HepG2 (cell line): ENCODE measurements around the gene SEPTIN3. TPM values are rescaled to one million over a fixed set of nuclear protein-coding genes. Genes with fewer than 3 reads are reported as not detected.

Experiments used
- ATAC-seq: fragments of 200-7000 bp; cut with Tn5 transposase; 3 replicates; pipeline ENCODE4 v1.9.1; 2020; ENCODE audit warnings: mild to moderate bottlenecking, moderate library complexity
- BruUV-seq: library from RNA; stranded (reverse); fragments of 400-500 nt; replicated peaks from 2 replicates; lab custom pipeline; 2021; lab: Mats Ljungman, UMichigan
- CTCF ChIA-PET: fragments of 300-600 bp; formaldehyde crosslinking; extraction: SDS; loops from one replicate; lab custom pipeline; 2021; ENCODE audit warnings: low total read pairs, inconsistent platforms, low intra/inter-chr PET ratio; lab: Yijun Ruan, JAX
- POLR2A ChIA-PET: fragments of 350-600 bp; sonication (Branson Sonifier 250); formaldehyde crosslinking; loops from one replicate; lab custom pipeline; 2020; ENCODE audit warnings: antibody characterized with exemption, inconsistent platforms; lab: Yijun Ruan, JAX
- DNase-seq: peaks from one replicate; pipeline ENCODE4 v3.0.0-alpha.2; 2015; ENCODE audit warnings: low spot score
- FAIRE-seq: peaks from 3 replicates; lab custom pipeline; 2011; peaks lifted over from hg19 to GRCh38; lab: Jason Lieb, UNC
- H2AFZ ChIP-seq: one replicate; pipeline ENCODE4 v1.6.1; 2011; ENCODE audit warnings: low read length, inconsistent platforms
- H3K27ac ChIP-seq: fragments of 300-600 bp; 3 replicates; pipeline ENCODE4 v1.8.0; 2011; ENCODE audit warnings: mixed run types, mild to moderate bottlenecking, mixed read lengths, low read length, inconsistent platforms; ENCODE audit not compliant: insufficient read depth; ENCODE audit errors: extremely low read length
- H3K27me3 ChIP-seq, 2 experiments: fragments of 200-600 bp in 1 of 2; 2 replicates in 1 of 2; 3 replicates in 1 of 2; pipeline versions ENCODE4 v1.6.0 to v1.8.0; 2011; ENCODE audit warnings: low read length in 2 of 2, mild to moderate bottlenecking in 2 of 2, moderate library complexity in 2 of 2, inconsistent platforms in 1 of 2; ENCODE audit not compliant: insufficient read depth in 2 of 2, control insufficient read depth in 1 of 2
- H3K36me3 ChIP-seq, 2 experiments: fragments of 200-600 bp in 1 of 2; replicated peaks in 1 of 2; 2 replicates in 1 of 2; 3 replicates in 1 of 2; pipeline versions ENCODE4 v1.5.1 to v1.8.0; 2011; ENCODE audit warnings: low read length in 2 of 2, inconsistent platforms in 1 of 2; ENCODE audit not compliant: insufficient read depth in 2 of 2, control insufficient read depth in 1 of 2
- H3K4me1 ChIP-seq: 2 replicates; pipeline ENCODE4 v1.5.1; 2012; ENCODE audit warnings: low read length, inconsistent platforms; ENCODE audit not compliant: insufficient read depth
- H3K4me2 ChIP-seq: 2 replicates; pipeline ENCODE4 v1.6.0; 2011; ENCODE audit warnings: low read depth, low read length, inconsistent platforms
- H3K4me3 ChIP-seq, 3 experiments: fragments of 200-600 bp in 1 of 3; sonication (generic), shearing (Covaris generic) in 1 of 3; replicated peaks in 1 of 3; 2 replicates each; pipeline ENCODE4 v1.5.1; 2011 to 2016; ENCODE audit warnings: low read length in 3 of 3, inconsistent platforms in 2 of 3, low read depth in 2 of 3, mild to moderate bottlenecking in 2 of 3, control low read depth in 1 of 3, mixed read lengths in 1 of 3; ENCODE audit not compliant: insufficient read depth in 1 of 3
- H3K79me2 ChIP-seq: one replicate; pipeline ENCODE4 v1.6.1; 2011; ENCODE audit warnings: low read length, inconsistent platforms; ENCODE audit not compliant: insufficient read depth
- H3K9ac ChIP-seq: 2 replicates; pipeline ENCODE4 v1.6.0; 2011; ENCODE audit warnings: mild to moderate bottlenecking, low read depth, low read length, inconsistent platforms; ENCODE audit not compliant: insufficient read depth
- H3K9me3 ChIP-seq: 2 replicates; pipeline ENCODE4 v1.5.1; 2012; ENCODE audit warnings: mild to moderate bottlenecking, low read length
- H4K20me1 ChIP-seq: 2 replicates; pipeline ENCODE4 v1.6.0; 2011; ENCODE audit warnings: inconsistent platforms, mild to moderate bottlenecking, low read length, moderate library complexity; ENCODE audit not compliant: insufficient read depth
- CEBPB ChIP-seq: IDR thresholded peaks from 2 replicates; pipeline ENCODE4 v1.6.1; 2011; ENCODE audit warnings: low read depth, low read length, improper control_type of control experiment, borderline replicate concordance
- FOXK2 ChIP-seq: fragments of 450-650 bp; IDR thresholded peaks from 2 replicates; pipeline ENCODE4 v1.6.1; 2016
- GABPA ChIP-seq, 2 experiments: IDR thresholded peaks; 2 replicates each; pipeline ENCODE4 v1.6.1; 2011 to 2016; ENCODE audit warnings: low read depth in 2 of 2, low read length in 1 of 2, missing biosample characterization in 1 of 2, missing genetic modification characterization in 1 of 2
- HNRNPL ChIP-seq: fragments of 200-400 bp; formaldehyde crosslinking; IDR thresholded peaks from 2 replicates; pipeline ENCODE4 v1.6.1; 2017; ENCODE audit warnings: mild to moderate bottlenecking, low read depth, low read length
- NFYC ChIP-seq: IDR thresholded peaks from 2 replicates; pipeline ENCODE4 v1.6.1; 2016; ENCODE audit warnings: missing genetic modification reagents, missing compliant biosample characterization
- PRDM15 ChIP-seq: sonication (generic); formaldehyde crosslinking; IDR thresholded peaks from 2 replicates; pipeline ENCODE4 v1.4.0; 2020; ENCODE audit warnings: missing genetic modification reagents
- RFX1 ChIP-seq: fragments of 450-650 bp; IDR thresholded peaks from 2 replicates; pipeline ENCODE4 v1.6.1; 2017
- RFX3 ChIP-seq: IDR thresholded peaks from 2 replicates; pipeline ENCODE4 v1.6.1; 2016; ENCODE audit warnings: missing biosample characterization, missing genetic modification reagents
- RFX5 ChIP-seq: IDR thresholded peaks from 2 replicates; pipeline ENCODE4 v1.6.1; 2011; ENCODE audit warnings: low read depth, low read length, improper control_type of control experiment
- SALL2 ChIP-seq: sonication (generic); formaldehyde crosslinking; IDR thresholded peaks from 2 replicates; pipeline ENCODE4 v1.8.1; 2023; ENCODE audit warnings: mild to moderate bottlenecking, missing genetic modification reagents, inconsistent platforms
- SMARCC2 ChIP-seq: fragments of 450-650 bp; IDR thresholded peaks from 2 replicates; pipeline ENCODE4 v1.6.1; 2017; ENCODE audit warnings: antibody characterized with exemption, mild to moderate bottlenecking
- TOPORS ChIP-seq: sonication (generic); formaldehyde crosslinking; IDR thresholded peaks from 2 replicates; pipeline ENCODE4 v1.8.0; 2023; ENCODE audit warnings: mild to moderate bottlenecking, missing genetic modification reagents
- ZNF558 ChIP-seq: sonication (generic); formaldehyde crosslinking; IDR thresholded peaks from 2 replicates; pipeline ENCODE4 v1.9.0; 2022; ENCODE audit warnings: mild to moderate bottlenecking, missing genetic modification reagents, borderline replicate concordance
- WGBS: methylation state at CpG from one replicate; pipeline ENCODE4 v1.1.6; 2017; ENCODE audit warnings: low lambda C conversion rate; 5-methylcytosine and 5-hydroxymethylcytosine counted together
- in situ Hi-C: cut with HindIII; loops from 2 replicates; pipeline ENCODE4 v1.10.0; 2017; ENCODE audit warnings: low pct_unique_long_range_greater_than_20kb; ENCODE audit not compliant: extremely low pct_ligation_motif_present
- intact Hi-C: fragments of 100-400 bp; cut with micrococcal nuclease; formaldehyde crosslinking; loops from one replicate; pipeline ENCODE4 v1.10.0; 2022; ENCODE audit not compliant: unreplicated experiment
- polyA plus RNA-seq, 8 experiments: library from polyadenylated mRNA; depleted of rRNA in 3 of 8; stranded (reverse) in 7 of 8; unstranded in 1 of 8; fragments of >200 nt; fragmentation: Illumina TruSeq in 4 of 8; extraction: Trizol in 4 of 8; gene quantifications; 2 replicates each; pipeline versions ENCODE4 v1.2.1 to v1.2.3, GENCODE V29; 2011 to 2016; ENCODE audit warnings: low read depth in 4 of 8, missing spikeins in 1 of 8, mixed read lengths in 1 of 8; ENCODE audit not compliant: insufficient read depth in 1 of 8
- total RNA-seq, 5 experiments: library from RNA; depleted of rRNA; stranded (reverse); fragments of >200 nt; fragmentation: Illumina TruSeq; extraction: Trizol; gene quantifications; 2 replicates each; pipeline ENCODE4 v1.2.3, GENCODE V29; 2016; ENCODE audit warnings: low read depth in 1 of 5
- TF ChIP-seq, protein P1 (sequence below): sonication (generic); formaldehyde crosslinking; IDR thresholded peaks from 2 replicates; pipeline ENCODE4 v1.8.1; 2023; ENCODE audit warnings: mild to moderate bottlenecking, missing genetic modification reagents
- TF ChIP-seq, protein P2 (sequence below): sonication (generic); formaldehyde crosslinking; IDR thresholded peaks from 2 replicates; pipeline ENCODE4; 2020; ENCODE audit warnings: missing genetic modification reagents, mild to moderate bottlenecking, borderline replicate concordance

Gene SEPTIN3
- total and polyA plus RNA-seq, 2 of the 13 experiments (the other 11 are each of a cell fraction or from before 2014, with no cell fraction given): 0.04 TPM; not detected in 1

- in situ Hi-C loops: loop anchor here (25.0 kb wide), 1 partner anchor 485 kb away; the partner anchor contains the start of gene NFAM1
- Histone ChIP-seq H3K79me2 (no peaks in the 10 kb centered on the region), H3K9ac (no peak within 1 kb of the TSS), H3K27me3 (no peaks in the 10 kb centered on the region), H3K4me2 (peak within 1 kb of the TSS; percentile 45), H3K9me3 (no peaks in the 10 kb centered on the region), H2AFZ (no peak within 1 kb of the TSS), H3K4me3 (no peak within 1 kb of the TSS), H4K20me1 (no peaks in the 10 kb centered on the region), H3K27ac (no peak within 1 kb of the TSS), H3K4me1 (peaks cover 43% of the 10 kb centered on the region), H3K36me3 (no peaks in the 10 kb centered on the region)
- BruUV-seq: no TSS peak
- FAIRE-seq: no peak
- no peak for DNase-seq
- intact Hi-C loops: loop anchor here (5.0 kb wide), 1 partner anchor 160 kb away; no protein-coding TSS in a partner anchor
- CTCF ChIA-PET: interaction anchor here (1.5 kb wide), 1 partner anchor 163 kb away, joined by 5 read pairs; no protein-coding TSS in a partner anchor
- WGBS: 79% methylated on average over 9 of the region's 16 CpGs
- ATAC-seq: no peak
- POLR2A ChIA-PET: no interaction called here
- TF ChIP-seq RFX1 (peak; percentile 24; the same call in 1 of the 2 replicates), RFX5 (no peak), FOXK2 (no peak), PRDM15 (CRISPR knock-in tag) (no peak), RFX3 (CRISPR knock-in tag) (0 out of 2 replicates have a peak, but pooled peaks have one; percentile 32), GABPA (IDR thresholded peaks at IDR 0.05; ENCODE audit: low read depth, low read length) (no peak), GABPA (CRISPR knock-in tag; IDR thresholded peaks at IDR 0.05; ENCODE audit: low read depth) (no peak), ZNF558 (CRISPR knock-in tag) (no peak), HNRNPL (0 out of 2 replicates have a peak, but pooled peaks have one; percentile 19), SALL2 (CRISPR knock-in tag) (no peak), CEBPB (no peak), TOPORS (CRISPR knock-in tag) (no peak), SMARCC2 (no peak), NFYC (no peak)
- TF ChIP-seq, protein P1, sequence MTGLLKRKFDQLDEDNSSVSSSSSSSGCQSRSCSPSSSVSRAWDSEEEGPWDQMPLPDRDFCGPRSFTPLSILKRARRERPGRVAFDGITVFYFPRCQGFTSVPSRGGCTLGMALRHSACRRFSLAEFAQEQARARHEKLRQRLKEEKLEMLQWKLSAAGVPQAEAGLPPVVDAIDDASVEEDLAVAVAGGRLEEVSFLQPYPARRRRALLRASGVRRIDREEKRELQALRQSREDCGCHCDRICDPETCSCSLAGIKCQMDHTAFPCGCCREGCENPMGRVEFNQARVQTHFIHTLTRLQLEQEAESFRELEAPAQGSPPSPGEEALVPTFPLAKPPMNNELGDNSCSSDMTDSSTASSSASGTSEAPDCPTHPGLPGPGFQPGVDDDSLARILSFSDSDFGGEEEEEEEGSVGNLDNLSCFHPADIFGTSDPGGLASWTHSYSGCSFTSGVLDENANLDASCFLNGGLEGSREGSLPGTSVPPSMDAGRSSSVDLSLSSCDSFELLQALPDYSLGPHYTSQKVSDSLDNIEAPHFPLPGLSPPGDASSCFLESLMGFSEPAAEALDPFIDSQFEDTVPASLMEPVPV (CRISPR knock-in tag): no peak
- TF ChIP-seq, protein P2, sequence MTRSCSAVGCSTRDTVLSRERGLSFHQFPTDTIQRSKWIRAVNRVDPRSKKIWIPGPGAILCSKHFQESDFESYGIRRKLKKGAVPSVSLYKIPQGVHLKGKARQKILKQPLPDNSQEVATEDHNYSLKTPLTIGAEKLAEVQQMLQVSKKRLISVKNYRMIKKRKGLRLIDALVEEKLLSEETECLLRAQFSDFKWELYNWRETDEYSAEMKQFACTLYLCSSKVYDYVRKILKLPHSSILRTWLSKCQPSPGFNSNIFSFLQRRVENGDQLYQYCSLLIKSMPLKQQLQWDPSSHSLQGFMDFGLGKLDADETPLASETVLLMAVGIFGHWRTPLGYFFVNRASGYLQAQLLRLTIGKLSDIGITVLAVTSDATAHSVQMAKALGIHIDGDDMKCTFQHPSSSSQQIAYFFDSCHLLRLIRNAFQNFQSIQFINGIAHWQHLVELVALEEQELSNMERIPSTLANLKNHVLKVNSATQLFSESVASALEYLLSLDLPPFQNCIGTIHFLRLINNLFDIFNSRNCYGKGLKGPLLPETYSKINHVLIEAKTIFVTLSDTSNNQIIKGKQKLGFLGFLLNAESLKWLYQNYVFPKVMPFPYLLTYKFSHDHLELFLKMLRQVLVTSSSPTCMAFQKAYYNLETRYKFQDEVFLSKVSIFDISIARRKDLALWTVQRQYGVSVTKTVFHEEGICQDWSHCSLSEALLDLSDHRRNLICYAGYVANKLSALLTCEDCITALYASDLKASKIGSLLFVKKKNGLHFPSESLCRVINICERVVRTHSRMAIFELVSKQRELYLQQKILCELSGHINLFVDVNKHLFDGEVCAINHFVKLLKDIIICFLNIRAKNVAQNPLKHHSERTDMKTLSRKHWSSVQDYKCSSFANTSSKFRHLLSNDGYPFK (CRISPR knock-in tag): no peak
Observed at GRCh38 chr22:41951898-41952474, 17.3 kb upstream of the SEPTIN3 start, which contains the start of gene SMIM45. SMIM45 (plus strand) TSS chr22:41952150.
